Measurements from ENCODE around the gene SPACA6.

Gene SPACA6

DNA sequence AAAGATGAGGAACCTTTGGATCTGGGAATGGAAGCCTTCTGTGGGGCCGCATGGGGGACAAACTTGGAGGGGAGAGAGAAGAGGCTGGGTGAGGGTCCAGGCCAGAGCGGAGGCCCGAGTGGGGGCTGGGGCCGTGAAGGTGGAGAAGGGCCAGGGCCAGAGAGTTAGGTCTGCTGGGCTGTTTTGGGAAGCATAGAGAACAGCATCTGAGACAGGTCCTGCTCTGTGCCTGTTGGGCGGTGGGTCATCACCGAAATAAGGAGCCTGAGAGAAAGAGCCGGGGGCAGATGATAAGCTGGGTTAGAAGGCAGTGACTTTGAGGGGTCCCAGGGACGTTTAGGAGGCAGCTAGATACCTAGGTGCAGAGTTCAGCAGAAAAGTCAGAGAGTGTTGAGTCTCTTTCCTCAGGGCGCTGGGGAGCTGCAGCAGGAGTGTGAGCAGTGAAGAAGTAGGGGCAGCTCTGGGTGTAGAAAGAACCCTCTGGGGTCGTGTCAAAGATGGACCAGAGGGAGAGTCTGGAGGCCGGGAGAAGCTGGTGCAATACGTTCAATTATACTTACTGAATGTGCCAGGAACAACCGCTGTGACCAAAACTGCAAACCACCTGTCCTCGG is 2.7 kb downstream of the SPACA6 start:
- Histone ChIP-seq H3K9me3 (ENCODE audit: insufficient read depth, low read depth, low read length) (no peaks in the 10 kb centered on the region), H3K4me1 (ENCODE audit: insufficient read depth, low read length, poor library complexity, severe bottlenecking) (peaks cover 14% of the 10 kb centered on the region), H3K27me3 (ENCODE audit: insufficient read depth, low read length, poor library complexity, severe bottlenecking) (no peaks in the 10 kb centered on the region), H2AFZ (ENCODE audit: low read length) (no peak overlapping the region), H3K4me2 (ENCODE audit: low read depth, low read length, poor library complexity, severe bottlenecking) (no peak overlapping the region), H3K4me3 (ENCODE audit: low read length, poor library complexity, severe bottlenecking) (no peak overlapping the region), H3K9me2 (replicated peaks; ENCODE audit: low read depth, low read length) (no peaks in the 10 kb centered on the region), H3K9ac (ENCODE audit: low read depth, low read length, poor library complexity, severe bottlenecking) (no peak overlapping the region), H3F3A (ENCODE audit: low read depth) (no peaks in the 10 kb centered on the region), H3K79me2 (ENCODE audit: insufficient read depth, low read length) (peaks cover 28% of the 10 kb centered on the region), H3K36me3 (ENCODE audit: insufficient read depth, low read length) (peaks cover 10% of the 10 kb centered on the region; the same call in 1 of the 2 replicates), H4K20me1 (ENCODE audit: insufficient read depth, low read length, poor library complexity, severe bottlenecking) (peaks cover 19% of the 10 kb centered on the region)
- no peak for TF ChIP-seq EZH2phosphoT487 (IDR thresholded peaks at IDR 0.05; ENCODE audit: borderline replicate concordance)
- TF ChIP-seq, protein P1, sequence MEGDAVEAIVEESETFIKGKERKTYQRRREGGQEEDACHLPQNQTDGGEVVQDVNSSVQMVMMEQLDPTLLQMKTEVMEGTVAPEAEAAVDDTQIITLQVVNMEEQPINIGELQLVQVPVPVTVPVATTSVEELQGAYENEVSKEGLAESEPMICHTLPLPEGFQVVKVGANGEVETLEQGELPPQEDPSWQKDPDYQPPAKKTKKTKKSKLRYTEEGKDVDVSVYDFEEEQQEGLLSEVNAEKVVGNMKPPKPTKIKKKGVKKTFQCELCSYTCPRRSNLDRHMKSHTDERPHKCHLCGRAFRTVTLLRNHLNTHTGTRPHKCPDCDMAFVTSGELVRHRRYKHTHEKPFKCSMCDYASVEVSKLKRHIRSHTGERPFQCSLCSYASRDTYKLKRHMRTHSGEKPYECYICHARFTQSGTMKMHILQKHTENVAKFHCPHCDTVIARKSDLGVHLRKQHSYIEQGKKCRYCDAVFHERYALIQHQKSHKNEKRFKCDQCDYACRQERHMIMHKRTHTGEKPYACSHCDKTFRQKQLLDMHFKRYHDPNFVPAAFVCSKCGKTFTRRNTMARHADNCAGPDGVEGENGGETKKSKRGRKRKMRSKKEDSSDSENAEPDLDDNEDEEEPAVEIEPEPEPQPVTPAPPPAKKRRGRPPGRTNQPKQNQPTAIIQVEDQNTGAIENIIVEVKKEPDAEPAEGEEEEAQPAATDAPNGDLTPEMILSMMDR (conservative IDR thresholded peaks at IDR 0.05; ENCODE audit: low read length): no peak

DNA sequence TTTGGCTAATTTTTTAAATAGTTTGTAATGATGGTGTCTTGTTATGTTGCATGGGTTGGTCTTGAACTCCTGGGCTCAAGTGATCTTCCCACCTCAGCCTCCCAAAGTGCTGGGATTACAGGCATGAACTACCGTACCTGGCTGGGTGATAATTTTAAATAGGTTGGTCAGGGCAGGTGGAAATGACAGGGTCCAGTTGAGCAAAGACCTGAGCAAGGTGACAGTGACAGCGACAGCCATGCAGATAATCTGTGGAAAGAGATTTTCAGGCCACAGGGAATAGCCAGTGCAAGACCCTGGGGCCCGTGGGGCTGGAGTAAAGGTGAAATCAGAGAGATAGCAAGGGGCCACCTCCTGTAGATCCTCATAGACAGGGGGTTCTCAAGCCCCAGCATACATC is 3.5 kb downstream of the SPACA6 start:
- H3K36me3 ChIP-seq (ENCODE audit: insufficient read depth, low read length): peaks cover 10% of the 10 kb centered on the region; the same call in 1 of the 2 replicates
- H3K79me2 ChIP-seq (ENCODE audit: insufficient read depth, low read length): peaks cover 20% of the 10 kb centered on the region

DNA sequence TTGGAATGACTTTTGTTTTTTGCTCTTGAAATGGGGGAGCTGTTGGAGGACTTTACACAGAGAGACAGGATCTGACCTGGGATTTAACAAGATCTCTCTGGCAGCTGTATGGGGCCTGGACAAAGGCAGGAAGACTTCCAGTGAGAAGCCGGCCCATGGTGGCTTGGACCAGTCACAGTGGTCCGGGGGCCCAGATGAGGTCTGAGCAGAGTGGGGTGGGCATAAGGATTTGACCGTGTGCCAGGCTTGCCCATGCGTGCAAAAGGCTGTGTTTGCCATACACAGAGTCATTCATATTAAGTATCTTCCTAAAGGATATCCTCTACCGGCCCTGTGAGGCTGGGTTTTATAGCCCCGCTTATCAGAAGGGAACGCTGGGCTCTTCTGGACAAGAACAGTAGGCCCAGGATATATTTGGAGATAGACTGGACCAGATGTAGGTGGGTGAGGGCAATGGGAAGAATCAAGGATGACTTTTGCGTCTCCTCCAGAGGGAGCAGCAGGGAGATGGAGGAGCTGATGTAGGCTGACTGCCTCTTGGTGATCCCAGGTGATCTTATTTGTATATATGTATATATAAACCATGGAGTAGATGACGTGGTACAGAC is 4.1 kb downstream of the SPACA6 start:
- TF ChIP-seq EZH2phosphoT487 (IDR thresholded peaks at IDR 0.05; ENCODE audit: borderline replicate concordance): no peak
- TF ChIP-seq, protein P1 (conservative IDR thresholded peaks at IDR 0.05; ENCODE audit: low read length): no peak
- H3K79me2 ChIP-seq (ENCODE audit: insufficient read depth, low read length): peaks cover 13% of the 10 kb centered on the region

More for the DNA sequence above, 3.5 kb downstream of the SPACA6 start:
- peaks cover 8% of the 10 kb centered on the region for H3K4me1 ChIP-seq (ENCODE audit: insufficient read depth, low read length, poor library complexity, severe bottlenecking)
- no peak for TF ChIP-seq EZH2phosphoT487 (IDR thresholded peaks at IDR 0.05; ENCODE audit: borderline replicate concordance)
- TF ChIP-seq, protein P1 (conservative IDR thresholded peaks at IDR 0.05; ENCODE audit: low read length): no peak
- no peaks in the 10 kb centered on the region for H3K9me3 ChIP-seq (ENCODE audit: insufficient read depth, low read depth, low read length)
- peaks cover 12% of the 10 kb centered on the region for H4K20me1 ChIP-seq (ENCODE audit: insufficient read depth, low read length, poor library complexity, severe bottlenecking)
- H3K9ac ChIP-seq (ENCODE audit: low read depth, low read length, poor library complexity, severe bottlenecking): no peak overlapping the region
- H3K4me3 ChIP-seq (ENCODE audit: low read length, poor library complexity, severe bottlenecking): no peak overlapping the region
- no peak overlapping the region for H2AFZ ChIP-seq (ENCODE audit: low read length)
- H3K9me2 ChIP-seq (replicated peaks; ENCODE audit: low read depth, low read length): no peaks in the 10 kb centered on the region
- no peaks in the 10 kb centered on the region for H3F3A ChIP-seq (ENCODE audit: low read depth)
- no peaks in the 10 kb centered on the region for H3K27me3 ChIP-seq (ENCODE audit: insufficient read depth, low read length, poor library complexity, severe bottlenecking)
- H3K4me2 ChIP-seq (ENCODE audit: low read depth, low read length, poor library complexity, severe bottlenecking): no peak overlapping the region

More for the DNA sequence above, 4.1 kb downstream of the SPACA6 start:
- H3K4me3 ChIP-seq (ENCODE audit: low read length, poor library complexity, severe bottlenecking): no peak overlapping the region
- H3K9me2 ChIP-seq (replicated peaks; ENCODE audit: low read depth, low read length): no peaks in the 10 kb centered on the region
- H3K4me2 ChIP-seq (ENCODE audit: low read depth, low read length, poor library complexity, severe bottlenecking): no peak overlapping the region
- H3K9ac ChIP-seq (ENCODE audit: low read depth, low read length, poor library complexity, severe bottlenecking): no peak overlapping the region
- H3K9me3 ChIP-seq (ENCODE audit: insufficient read depth, low read depth, low read length): no peaks in the 10 kb centered on the region
- H3K27me3 ChIP-seq (ENCODE audit: insufficient read depth, low read length, poor library complexity, severe bottlenecking): no peaks in the 10 kb centered on the region
- peaks cover 4% of the 10 kb centered on the region for H3K4me1 ChIP-seq (ENCODE audit: insufficient read depth, low read length, poor library complexity, severe bottlenecking)
- H2AFZ ChIP-seq (ENCODE audit: low read length): no peak overlapping the region
- peaks cover 10% of the 10 kb centered on the region; the same call in 1 of the 2 replicates for H3K36me3 ChIP-seq (ENCODE audit: insufficient read depth, low read length)
- H4K20me1 ChIP-seq (ENCODE audit: insufficient read depth, low read length, poor library complexity, severe bottlenecking): peaks cover 6% of the 10 kb centered on the region
- no peaks in the 10 kb centered on the region for H3F3A ChIP-seq (ENCODE audit: low read depth)
